GM21423 (cell line): ENCODE results near the gene USP38.
"Not testable (repeated sequence)": the region's sequence is repeated elsewhere in the genome, so short reads cannot be mapped to it uniquely, and the experiment has no call there.

ENCODE experiments used
- ATAC-seq: cut with Tn5 transposase; IDR thresholded peaks from one replicate; pipeline ENCODE4 v1.9.1; 2021; ENCODE audit warnings: mild to moderate bottlenecking, moderate library complexity; ENCODE audit not compliant: unreplicated experiment

Gene USP38

GRCh38 chr4:143256456-143256855, 71.7 kb downstream of the USP38 start:
- ATAC-seq = no peak

DNA sequence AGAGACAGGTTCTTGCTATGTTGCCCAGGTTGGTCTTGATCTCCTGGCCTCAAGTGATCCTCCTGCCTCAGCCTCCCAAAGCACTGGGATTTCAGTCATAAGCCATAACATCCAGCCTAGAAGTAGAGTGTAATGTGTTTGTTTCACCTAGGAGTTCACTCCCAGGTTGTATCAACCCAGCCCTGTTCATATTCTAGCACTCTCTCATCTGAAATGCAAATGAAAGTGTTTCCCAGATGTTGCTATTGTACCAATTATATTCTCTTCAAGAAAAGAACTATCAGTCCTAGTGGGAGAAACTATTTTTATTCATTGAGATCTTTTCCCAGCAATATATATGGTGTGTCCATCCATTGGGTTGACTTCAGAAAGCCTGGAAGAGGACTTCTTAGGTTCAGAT, 72.6 kb downstream of the USP38 start:
- ATAC-seq = no peak

DNA sequence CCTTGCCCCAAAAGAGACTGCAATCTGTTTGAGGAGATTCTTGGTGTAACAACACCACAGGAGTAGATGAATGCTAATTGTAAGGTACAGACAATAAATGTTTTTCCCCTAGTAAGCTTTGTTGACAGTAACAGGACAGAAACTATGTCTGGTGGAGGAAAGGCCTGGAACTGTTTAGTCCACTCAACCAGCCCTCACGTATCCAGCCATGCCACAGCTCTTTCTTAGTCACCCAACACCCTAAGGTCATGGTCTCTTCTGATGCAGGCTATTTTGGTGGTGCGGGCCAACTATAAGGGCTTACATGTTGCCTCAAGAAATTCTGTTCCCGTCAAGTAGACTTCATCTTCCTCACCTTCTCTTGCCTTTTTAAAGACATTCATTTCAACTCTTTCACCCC, 76.0 kb downstream of the USP38 start:
- ATAC-seq = no peak

DNA sequence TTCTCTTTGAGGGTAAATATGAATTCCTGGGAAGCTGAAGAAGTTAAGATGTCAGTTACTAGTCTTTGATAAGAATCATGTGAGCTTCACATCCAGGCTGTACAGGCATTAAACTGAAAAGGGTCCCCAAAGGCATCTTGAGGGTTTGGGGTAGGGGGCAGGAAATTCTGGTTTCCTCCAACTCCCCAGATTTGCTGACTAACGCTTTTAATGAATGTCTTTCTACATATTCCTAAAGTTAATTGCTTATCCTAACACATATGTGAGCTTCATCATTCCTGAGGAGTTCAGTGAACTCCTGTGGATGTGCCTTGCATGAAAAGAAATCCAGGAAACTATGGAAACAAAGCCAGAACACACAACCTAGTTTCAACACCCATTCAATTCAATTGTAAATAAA, 78.1 kb downstream of the USP38 start:
- ATAC-seq = no peak

DNA sequence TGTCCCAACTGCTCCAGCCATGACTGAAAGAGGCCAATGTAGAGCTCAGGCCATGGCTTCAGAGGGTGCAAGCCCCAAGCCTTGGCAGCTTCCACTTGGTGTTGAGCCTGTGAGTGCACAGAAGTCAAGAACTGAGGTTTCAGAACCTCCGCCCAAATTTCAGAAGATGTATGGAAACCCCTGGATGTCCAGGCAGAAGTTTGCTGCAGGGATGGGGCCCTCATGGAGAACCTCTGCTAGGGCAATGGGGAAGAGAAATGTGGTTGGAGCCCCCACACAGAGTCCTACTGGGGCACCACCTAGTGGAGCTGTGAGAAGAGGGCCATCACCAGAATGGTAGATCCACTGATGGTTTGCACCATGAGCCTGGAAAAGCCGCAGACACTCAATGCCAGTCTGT, 83.0 kb downstream of the USP38 start:
- ATAC-seq = not testable (repeated sequence)

DNA sequence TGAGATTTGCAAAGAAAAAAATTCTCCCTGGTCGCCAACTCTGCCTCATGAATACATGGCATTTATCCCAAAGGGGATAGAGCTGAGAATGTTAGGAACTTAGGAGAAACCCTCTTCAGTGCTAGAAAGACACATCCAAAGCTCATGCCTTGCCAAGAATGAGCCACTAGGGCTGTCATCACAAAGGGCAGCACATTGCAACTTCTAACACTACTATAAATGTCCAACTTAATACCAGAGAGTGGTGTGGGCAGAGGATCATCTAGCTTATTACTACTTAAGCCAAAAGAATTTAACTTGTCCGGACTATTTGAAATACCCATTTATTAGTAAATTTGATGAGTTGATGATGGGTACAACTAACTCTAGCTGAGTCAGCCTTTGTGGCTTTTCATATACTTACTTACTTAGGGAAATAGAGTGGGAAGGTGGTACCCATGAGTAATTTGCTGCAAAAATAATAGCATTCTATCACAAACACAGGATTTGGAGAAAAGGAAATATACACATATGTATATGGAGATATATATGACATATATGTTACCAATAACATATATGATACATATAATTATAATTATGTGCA, 85.6 kb downstream of the USP38 start:
- no peak for ATAC-seq
